GM10847 (cell line): ENCODE results near the gene ZBTB37.

Experiments
- POLR2A ChIP-seq: IDR thresholded peaks from 2 replicates; pipeline ENCODE4 v1.6.1; 2011; ENCODE audit not compliant: insufficient read length; ENCODE audit errors: extremely low read depth

ZBTB37 gene

GRCh38 chr1:173886746-173887611 is 18.8 kb downstream of the ZBTB37 start:
- no peak for TF ChIP-seq POLR2A

GRCh38 chr1:173887627-173888026 is 19.4 kb downstream of the ZBTB37 start:
- TF ChIP-seq POLR2A = no peak

GRCh38 chr1:173888749-173889148 is 20.6 kb downstream of the ZBTB37 start:
- TF ChIP-seq POLR2A = no peak

- TF ChIP-seq POLR2A = no peak
These were observed 21.7 kb downstream of the ZBTB37 start for GRCh38 chr1:173889885-173890284.

GRCh38 chr1:173893611-173894010 is 25.4 kb downstream of the ZBTB37 start:
- TF ChIP-seq POLR2A = no peak

- no peak for TF ChIP-seq POLR2A
These were observed 26.0 kb downstream of the ZBTB37 start for GRCh38 chr1:173894189-173894588.

- TF ChIP-seq POLR2A = no peak
These were observed 32.2 kb downstream of the ZBTB37 start for GRCh38 chr1:173900427-173900826.

GRCh38 chr1:173900992-173901391 is 32.8 kb downstream of the ZBTB37 start:
- no peak for TF ChIP-seq POLR2A

- TF ChIP-seq POLR2A = no peak
These were observed 35.8 kb downstream of the ZBTB37 start for GRCh38 chr1:173903827-173904531.

GRCh38 chr1:173913111-173913510 is 44.9 kb downstream of the ZBTB37 start:
- TF ChIP-seq POLR2A = no peak

- TF ChIP-seq POLR2A = no peak
These were observed 46.2 kb downstream of the ZBTB37 start for GRCh38 chr1:173914366-173914871.

GRCh38 chr1:173915596-173915995 is 47.4 kb downstream of the ZBTB37 start:
- no peak for TF ChIP-seq POLR2A

- no peak for TF ChIP-seq POLR2A
These were observed 48.5 kb downstream of the ZBTB37 start for GRCh38 chr1:173916667-173917066.

- TF ChIP-seq POLR2A = no peak
These were observed 49.0 kb downstream of the ZBTB37 start, which contains the start of gene SERPINC1 for GRCh38 chr1:173917149-173917548. TSS of gene SERPINC1 (minus strand) at chr1:173917327. CDS start at chr1:173917259, 68 bp downstream.

GRCh38 chr1:173917635-173918493 is 49.7 kb downstream of the ZBTB37 start:
- TF ChIP-seq POLR2A = no peak
